SIG-M5 treated with dmso at 0.1 percent for 504 hours (cell line): ENCODE results near the gene EFNA5.

Experiments
- DNase-seq: peaks from one replicate; lab custom pipeline; 2025; ENCODE audit not compliant: unreplicated experiment; lab: John Stamatoyannopoulos, UW

The EFNA5 gene

GRCh38 chr5:107604990-107605389 lies 65.7 kb downstream of the EFNA5 start:
- DNase-seq = peak; percentile 18

DNA sequence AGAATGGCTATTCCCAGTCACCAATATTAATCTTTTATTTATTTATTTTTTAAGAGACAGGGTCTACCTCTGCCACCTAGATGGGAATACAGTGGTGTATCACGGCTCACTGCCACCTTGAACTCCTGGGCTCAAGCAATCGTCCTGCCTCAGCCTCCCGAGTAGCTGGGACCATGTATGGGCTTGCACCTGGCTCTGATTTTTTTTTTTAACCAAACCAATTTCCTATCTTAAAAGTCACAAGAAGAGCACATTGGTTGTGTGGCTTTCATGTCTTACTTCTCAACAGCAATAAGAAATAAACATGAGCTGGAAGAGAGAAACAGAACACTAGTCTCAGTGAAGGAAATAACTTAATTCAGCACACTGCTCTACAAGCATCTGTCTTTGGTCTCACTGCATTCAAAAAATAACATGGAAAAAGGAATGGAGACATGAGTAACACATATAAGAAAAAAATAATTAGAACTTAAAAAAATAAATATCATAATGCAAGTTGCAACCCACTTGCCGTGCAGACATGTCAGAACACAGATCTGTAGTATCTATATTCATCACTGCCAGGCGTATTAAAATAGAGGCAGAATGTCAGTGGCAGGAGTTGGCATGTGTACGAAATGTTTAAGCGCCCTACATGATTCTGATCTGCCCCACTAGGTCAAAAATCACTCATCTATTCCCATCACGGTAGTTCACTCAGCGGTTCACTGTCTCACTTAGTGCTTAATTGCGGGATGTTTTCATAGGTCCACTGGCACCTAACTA lies 66.4 kb downstream of the EFNA5 start:
- no peak for DNase-seq

DNA sequence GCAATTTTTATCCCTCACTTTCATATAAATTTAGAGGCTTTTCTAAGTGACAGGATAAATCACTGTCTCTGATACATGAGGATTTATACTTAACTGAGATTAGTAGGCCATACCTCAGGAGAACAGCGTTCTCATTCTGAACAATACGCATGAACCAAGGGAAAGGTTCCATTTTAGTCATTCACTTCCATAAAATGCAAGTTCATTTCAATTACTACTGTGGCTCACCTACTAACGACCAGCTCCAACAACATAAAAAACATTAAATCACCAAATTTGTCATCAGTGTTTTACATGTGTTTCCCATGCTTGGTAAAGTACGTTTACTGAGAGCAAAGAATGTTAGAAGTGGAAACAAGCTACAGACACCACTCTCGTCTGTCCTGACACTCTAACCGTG lies 67.4 kb downstream of the EFNA5 start:
- no peak for DNase-seq

GRCh38 chr5:107602896-107603295 lies 67.8 kb downstream of the EFNA5 start:
- no peak for DNase-seq

DNA sequence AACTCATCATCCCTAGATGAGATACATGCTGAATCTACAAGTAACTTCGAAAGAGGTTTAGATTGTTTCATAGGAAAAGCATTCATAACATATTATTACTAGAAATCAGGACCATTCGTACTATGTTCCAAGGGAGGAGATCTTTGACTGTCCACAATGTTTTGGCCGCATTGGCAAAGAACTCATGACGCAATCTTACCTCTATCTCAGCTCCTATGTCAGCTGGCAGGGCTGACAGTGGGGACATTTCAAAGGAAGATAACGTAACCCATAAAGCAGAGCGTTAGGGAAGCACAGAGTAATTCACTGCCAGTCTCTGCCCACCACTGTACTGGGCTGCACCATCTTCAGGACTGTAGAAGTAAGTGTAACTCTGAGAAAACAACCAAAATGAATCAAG lies 69.7 kb downstream of the EFNA5 start:
- no peak for DNase-seq

DNA sequence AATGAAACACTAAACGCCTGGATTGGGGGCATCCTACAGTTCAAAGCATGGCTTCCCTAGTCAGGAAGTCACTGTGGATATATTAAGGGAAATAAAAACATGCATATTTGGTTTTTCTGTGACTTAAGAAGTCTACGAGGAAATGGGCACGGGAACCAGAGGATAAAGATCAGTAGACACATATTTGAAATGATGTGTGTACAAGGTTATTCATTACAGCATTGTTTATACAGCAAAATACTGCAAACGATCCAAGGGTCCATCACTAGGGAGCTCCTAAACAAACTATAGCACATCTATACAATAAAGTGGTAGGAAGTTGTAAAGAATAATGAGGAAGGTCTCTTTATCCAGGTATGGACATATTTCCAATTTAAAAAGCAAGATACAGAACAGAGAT lies 71.8 kb downstream of the EFNA5 start:
- DNase-seq = no peak

DNA sequence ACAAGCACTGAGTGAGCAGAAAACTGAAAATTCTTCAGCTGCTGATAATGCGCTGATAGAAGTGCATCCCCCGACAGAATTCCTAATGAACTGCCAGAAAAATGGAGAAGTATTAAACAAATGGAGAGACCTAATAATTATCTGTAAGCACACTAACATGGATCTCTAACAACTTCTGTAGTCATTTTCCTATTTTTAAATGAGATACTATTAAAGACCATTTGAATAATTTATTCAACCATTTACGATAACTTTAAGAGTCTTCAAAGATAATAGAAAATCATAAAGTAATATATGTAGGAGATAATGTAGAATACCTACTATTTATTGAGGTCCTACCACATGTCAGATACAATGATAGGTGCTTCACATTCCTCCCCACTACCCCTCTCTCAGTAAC lies 72.9 kb downstream of the EFNA5 start:
- no peak for DNase-seq

DNA sequence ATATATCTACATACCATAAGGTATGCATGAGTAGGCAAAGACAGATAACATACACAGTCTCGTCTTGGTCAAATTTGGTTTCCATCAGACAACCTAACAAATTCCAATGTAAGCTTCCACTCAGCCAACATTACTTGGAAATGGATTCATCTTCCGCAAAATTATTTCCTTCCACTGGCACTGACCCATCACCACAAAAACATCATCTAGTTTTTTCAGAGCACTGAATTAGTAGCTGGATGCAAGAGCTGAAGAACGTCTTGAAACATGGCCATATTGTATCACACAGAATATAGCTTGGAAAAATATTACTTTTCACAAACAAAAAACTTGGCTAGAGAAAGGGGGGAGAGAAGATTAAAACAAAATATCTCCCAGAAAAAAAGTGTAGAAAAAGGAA lies 73.5 kb downstream of the EFNA5 start:
- DNase-seq = no peak

DNA sequence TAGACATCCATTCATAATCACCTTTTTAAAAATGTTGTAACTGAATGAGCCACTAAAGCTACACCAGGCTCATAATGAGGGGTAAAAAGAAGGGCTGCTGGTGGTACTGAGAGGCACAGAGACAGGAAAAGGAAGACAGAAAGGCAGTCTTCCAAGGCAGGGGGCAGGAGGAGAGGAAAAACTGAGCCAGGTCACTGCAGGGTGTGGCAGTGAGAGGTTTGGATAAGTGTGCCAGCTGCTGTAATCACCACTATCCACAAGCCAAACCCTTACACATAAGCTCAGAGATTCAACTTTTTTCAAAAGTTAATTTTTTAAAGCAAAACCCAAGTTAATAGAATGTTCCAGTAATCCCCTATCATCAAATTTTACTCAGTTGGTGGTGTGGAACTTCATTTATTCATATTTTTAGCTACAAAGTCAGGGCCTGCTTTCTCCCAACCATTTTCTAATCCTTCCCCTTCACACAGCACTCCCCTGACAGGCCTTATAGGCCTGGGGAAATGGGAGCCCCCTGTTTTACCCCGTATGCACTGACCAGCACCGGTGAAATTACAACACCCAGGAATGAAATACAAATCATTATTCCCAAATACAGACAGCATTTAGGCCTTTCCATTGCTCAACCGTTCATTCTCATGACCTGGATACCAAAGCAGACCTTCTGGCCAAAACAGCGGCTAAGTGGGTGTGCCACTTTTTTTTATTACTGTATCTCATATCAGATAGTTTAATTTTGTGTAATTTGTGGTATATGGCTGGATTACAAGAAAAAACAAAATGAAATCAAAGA lies 76.3 kb downstream of the EFNA5 start:
- no peak for DNase-seq

DNA sequence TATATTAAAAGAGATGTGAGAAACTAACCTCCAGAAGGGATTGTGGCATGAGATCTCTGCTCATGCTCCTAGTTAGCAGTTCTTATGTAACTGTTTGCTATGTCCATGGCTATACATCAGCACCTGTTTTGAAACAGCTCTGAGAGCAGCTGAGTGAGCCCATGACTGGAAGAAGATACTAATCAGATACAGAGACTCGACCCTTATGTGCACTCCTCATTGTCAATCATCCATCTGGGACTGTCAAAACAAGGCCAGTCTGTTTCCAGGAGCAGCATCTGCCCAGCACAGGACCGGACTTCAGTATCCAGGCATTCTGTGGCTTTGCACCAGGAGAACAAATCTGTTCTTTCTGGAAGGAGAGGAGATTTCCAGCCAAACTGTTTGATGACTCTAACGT lies 77.7 kb downstream of the EFNA5 start:
- DNase-seq = no peak

GRCh38 chr5:107592515-107592914 lies 78.2 kb downstream of the EFNA5 start:
- no peak for DNase-seq

DNA sequence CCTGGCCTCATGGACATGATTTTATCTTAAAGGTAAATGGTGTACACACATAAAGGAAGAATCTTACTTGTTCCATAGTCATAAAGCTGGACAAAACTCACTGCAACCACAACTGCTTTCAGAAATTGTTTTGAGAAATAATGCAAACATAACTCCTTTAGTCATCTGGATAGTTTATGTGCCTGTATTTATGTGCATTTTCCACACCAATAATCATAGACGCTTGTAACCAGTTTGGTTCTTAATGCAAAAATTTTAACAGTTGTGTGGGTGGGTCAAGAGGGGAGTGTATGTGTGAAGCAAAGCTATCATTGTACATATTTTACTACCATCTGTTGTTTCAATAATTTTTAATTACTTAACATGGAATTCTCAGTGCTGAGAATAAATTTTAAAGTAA lies 80.1 kb downstream of the EFNA5 start:
- DNase-seq = no peak

DNA sequence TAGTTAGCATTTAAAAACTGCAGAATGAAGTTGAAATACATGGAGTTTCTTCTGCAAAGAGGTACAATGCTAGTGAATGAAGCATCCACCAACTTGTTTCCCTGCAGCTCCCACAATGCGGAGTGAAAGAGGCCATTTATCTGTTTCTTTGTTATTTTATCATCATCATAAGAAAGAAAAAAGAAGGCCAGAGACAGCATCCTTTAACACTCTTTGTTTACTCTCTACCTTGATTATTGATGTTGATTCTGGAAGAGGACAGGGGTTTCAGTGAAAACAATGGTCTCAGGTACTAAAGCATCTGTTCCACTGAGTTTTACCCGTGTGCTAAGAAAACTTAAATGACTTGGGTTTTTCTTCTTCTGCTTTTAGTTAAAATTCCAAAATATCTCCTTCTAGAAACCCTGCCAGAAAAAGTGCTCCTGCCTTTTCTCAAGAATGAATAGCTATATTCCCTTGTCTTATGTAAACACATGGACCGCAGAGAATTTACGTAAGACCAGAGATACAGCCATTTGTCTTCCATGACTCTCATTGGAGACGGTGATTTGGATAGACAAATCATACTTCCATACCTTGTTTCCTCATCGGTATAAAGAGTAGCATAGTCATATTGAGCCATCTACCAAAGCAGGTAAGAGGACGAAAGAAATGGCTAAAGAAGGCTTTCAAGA lies 81.1 kb downstream of the EFNA5 start:
- no peak for DNase-seq

DNA sequence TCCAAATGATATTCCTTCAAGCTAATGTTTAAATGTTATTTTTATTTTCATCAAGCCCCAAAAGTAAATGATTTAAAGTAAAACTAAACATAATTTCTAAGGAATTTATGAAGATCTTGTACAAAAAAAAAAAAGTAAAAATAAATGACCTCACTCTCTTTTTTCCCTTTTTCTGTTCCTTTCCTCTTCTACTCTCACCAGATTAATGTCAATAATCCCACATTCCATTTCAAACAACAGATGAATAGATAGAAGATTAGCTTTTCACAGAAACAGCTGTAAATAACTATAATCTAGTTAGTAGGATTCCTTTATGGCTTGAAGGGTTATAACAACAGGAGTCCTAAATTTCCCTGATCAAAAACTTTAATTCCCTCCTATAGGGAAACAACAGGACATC lies 88.1 kb downstream of the EFNA5 start:
- DNase-seq = no peak

DNA sequence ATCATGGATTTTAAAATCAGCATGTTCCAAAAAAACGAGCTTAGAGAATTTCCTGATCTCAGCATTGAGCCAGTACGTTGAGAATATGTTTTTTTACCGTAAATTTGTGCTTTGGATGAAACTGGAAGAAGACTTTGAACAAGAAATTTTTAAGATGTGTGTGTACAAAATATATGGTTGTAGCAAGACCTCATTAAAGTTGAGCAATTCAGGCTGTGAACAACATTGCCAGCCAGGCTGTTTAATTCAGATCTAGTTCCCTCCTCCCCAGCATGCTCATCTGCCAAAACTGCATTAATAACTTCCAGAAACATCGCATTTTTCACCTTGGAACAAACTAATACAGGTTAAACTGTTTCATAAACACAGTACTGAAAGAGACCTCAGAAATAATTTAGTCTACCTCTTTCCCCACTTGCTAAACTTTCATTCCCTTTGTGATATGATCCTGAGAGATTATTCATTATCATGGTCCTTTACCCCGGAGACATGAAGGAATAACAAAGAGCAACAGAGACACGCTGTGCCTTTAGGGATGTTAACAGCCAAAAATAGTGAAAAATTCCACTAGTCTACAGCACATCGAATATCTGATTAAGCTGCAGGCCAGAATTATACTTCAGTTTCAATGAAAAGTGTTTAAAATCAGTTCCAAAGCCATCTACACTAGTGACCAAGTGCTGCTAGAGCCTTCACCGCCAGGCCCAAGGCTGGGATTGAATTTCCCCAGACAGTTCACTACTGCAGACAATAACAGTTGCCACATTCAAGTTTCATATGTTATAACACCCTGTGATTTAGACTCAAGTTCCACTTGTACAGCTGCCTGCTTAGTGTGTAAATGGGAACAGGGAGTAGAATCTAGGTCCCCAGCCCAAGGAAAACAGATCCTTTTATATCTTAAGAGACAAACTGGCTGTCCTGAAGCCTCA lies 89.6 kb downstream of the EFNA5 start:
- peak; percentile 12 for DNase-seq

DNA sequence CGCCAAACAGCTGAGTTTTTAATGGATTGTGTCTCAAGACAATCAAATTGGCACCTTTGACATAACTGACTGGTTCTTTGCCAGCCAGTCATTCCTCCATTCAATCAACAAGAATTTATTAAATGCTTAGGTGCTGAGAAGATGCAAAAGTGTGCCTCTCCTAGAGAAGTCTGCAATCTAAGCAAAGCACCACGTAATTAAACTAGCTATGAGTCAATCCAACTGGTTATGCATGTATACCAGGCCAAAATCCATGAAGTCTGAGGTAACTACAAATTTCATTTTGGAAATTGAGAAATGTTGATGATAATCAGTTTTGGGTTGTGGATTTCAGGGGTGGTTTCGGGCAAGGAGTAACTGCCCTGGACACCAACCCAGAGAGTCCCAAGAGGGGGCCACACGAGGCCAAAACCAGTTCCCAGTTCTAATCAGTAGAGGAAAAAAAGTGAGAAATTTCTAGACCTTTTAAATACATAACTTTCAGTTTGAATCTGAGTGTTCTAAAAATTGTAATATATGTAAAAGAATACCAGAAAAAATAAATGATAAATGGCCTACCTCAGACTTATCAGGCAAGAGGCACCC lies 92.6 kb downstream of the EFNA5 start:
- no peak for DNase-seq

- DNase-seq = no peak
These were observed 93.3 kb downstream of the EFNA5 start for GRCh38 chr5:107577394-107577950.

- DNase-seq = no peak
These were observed 93.9 kb downstream of the EFNA5 start for GRCh38 chr5:107576736-107577393.

DNA sequence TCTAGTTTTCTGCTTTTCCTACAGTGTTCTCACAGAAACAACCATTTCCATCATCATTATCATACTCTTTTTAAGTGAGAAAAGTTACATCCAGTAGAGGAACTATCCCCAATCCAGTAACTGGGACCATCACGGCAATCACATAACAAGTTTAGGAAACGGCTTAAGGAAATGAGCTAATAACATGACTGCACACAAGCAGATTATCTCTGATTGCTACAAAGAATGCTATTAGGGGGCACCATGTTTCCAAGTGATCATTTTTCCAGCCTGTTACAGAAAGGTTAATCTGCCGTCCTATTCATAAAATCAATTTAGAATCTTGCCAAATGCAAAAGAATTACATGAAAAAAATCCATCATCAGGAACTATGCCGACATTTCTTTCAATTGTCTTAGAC lies 94.6 kb downstream of the EFNA5 start:
- DNase-seq = no peak

DNA sequence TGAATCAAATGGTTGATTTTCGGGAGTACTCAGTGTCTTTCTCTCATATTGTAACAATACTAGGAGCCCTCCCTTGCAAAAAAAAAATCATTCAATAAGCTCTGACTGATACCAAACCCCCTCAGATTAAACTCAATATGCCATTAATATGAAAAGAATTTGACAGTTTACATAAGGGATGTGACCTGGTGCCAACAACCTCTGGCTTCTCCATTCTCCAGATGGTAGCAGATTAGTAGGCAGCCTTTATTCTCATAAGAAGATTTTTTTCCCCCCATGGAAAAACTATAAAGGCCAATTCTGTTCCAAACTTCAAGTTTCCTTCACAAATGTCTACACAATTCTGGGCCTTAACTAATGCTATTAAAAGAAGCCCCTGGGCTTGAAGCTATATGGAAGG lies 96.5 kb downstream of the EFNA5 start:
- DNase-seq = no peak
